Measurements from ENCODE around the gene CRISPLD2. TPM values are rescaled to one million over a fixed set of nuclear protein-coding genes. Genes with fewer than 3 reads are reported as not detected.

Gene CRISPLD2, protein sequence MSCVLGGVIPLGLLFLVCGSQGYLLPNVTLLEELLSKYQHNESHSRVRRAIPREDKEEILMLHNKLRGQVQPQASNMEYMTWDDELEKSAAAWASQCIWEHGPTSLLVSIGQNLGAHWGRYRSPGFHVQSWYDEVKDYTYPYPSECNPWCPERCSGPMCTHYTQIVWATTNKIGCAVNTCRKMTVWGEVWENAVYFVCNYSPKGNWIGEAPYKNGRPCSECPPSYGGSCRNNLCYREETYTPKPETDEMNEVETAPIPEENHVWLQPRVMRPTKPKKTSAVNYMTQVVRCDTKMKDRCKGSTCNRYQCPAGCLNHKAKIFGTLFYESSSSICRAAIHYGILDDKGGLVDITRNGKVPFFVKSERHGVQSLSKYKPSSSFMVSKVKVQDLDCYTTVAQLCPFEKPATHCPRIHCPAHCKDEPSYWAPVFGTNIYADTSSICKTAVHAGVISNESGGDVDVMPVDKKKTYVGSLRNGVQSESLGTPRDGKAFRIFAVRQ
- total RNA-seq (2021) = 8.7 to 9.5 TPM (median 9.4 TPM) in 3 replicates
- percentile 41 among the genes with signal in this experiment for Bru-seq, nascent RNA
- long read RNA-seq, experiment 1, partial matches to known transcripts = 1 of 12 reads
- long read RNA-seq, experiment 1, other reads (novel, unspliced or antisense) = 11 of 12 reads
- long read RNA-seq, experiment 2, full-length matches to known transcripts = 2 of 11 reads
- long read RNA-seq, experiment 2, partial matches to known transcripts = 4 of 11 reads
- long read RNA-seq, experiment 2, other reads (novel, unspliced or antisense) = 5 of 11 reads
- long read RNA-seq, experiment 3, partial matches to known transcripts = 0 of 1 reads
- long read RNA-seq, experiment 3, other reads (novel, unspliced or antisense) = 1 of 1 reads

DNA sequence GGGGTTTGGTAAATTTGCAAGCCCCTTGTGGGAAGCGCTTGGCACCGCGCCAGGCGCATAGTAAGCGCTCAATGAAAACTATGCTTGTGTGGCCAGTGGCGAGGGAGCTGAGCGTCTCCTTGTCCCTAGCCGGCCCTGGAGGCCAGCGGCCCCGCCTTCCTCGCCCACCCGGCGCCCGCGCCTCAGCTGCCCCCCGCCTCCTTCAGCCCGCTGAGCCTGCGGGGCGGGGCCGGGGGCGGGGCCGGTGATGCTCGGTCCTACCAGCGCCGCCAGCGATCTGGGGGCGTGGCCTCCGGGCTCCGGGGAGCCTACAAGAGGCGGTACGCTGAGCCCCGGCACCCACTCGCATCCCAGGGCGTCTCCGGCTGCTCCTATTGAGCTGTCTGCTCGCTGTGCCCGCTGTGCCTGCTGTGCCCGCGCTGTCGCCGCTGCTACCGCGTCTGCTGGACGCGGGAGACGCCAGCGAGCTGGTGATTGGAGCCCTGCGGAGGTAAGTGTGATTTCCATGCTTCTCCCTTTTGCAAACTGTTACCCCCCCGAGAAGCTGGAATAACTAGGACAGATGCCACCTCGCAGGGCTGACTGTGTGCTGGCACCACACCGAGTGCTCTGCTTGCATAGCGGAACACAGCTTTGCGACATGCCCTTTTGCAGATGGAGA, at the start of gene CRISPLD2:
Gene CRISPLD2 (plus strand): TSS at position 342 of the 661 bp plus-strand sequence. CDS start 18,511 bp downstream, outside the sequence.
- H3K4me3 Mint-ChIP-seq = peak within 1 kb of the TSS; percentile 80
- peaks cover 14% of the 10 kb centered on the region for H3K4me1 Mint-ChIP-seq
- H3K9me3 Mint-ChIP-seq = peaks cover 3% of the 10 kb centered on the region; the same call in 1 of the 2 replicates
- no peaks in the 10 kb centered on the region for H3K36me3 Mint-ChIP-seq
- POLR2A ChIA-PET = interaction anchor here (1.1 to 1.3 kb wide), 3 partner anchors 13 to 23 kb away, joined by 3 read pairs; no protein-coding TSS in a partner anchor
- peak; percentile 97 for DNase-seq (ENCODE audit: low spot score)
- H3K27ac Mint-ChIP-seq = no peak within 1 kb of the TSS
- TF ChIP-seq GTF2I (CRISPR knock-in tag; conservative IDR thresholded peaks at IDR 0.05) (no peak), CREB1 (CRISPR knock-in tag; IDR thresholded peaks at IDR 0.05) (no peak), SP1 (CRISPR knock-in tag; conservative IDR thresholded peaks at IDR 0.05) (peak; percentile 92), NFATC4 (CRISPR knock-in tag; IDR thresholded peaks at IDR 0.05) (no peak), ZNF423 (CRISPR knock-in tag; IDR thresholded peaks at IDR 0.05) (peak; percentile 78), IRF2 (CRISPR knock-in tag; IDR thresholded peaks at IDR 0.05; ENCODE audit: borderline replicate concordance, low read depth) (no peak), FOXP1 (CRISPR knock-in tag; IDR thresholded peaks at IDR 0.05; ENCODE audit: borderline replicate concordance) (peak; percentile 71; the same call in 1 of the 2 replicates)
- TF ChIP-seq, protein P1, sequence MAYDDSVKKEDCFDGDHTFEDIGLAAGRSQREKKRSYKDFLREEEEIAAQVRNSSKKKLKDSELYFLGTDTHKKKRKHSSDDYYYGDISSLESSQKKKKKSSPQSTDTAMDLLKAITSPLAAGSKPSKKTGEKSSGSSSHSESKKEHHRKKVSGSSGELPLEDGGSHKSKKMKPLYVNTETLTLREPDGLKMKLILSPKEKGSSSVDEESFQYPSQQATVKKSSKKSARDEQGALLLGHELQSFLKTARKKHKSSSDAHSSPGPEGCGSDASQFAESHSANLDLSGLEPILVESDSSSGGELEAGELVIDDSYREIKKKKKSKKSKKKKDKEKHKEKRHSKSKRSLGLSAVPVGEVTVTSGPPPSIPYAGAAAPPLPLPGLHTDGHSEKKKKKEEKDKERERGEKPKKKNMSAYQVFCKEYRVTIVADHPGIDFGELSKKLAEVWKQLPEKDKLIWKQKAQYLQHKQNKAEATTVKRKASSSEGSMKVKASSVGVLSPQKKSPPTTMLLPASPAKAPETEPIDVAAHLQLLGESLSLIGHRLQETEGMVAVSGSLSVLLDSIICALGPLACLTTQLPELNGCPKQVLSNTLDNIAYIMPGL (CRISPR knock-in tag; IDR thresholded peaks at IDR 0.05) = no peak
- TF ChIP-seq, protein P2, sequence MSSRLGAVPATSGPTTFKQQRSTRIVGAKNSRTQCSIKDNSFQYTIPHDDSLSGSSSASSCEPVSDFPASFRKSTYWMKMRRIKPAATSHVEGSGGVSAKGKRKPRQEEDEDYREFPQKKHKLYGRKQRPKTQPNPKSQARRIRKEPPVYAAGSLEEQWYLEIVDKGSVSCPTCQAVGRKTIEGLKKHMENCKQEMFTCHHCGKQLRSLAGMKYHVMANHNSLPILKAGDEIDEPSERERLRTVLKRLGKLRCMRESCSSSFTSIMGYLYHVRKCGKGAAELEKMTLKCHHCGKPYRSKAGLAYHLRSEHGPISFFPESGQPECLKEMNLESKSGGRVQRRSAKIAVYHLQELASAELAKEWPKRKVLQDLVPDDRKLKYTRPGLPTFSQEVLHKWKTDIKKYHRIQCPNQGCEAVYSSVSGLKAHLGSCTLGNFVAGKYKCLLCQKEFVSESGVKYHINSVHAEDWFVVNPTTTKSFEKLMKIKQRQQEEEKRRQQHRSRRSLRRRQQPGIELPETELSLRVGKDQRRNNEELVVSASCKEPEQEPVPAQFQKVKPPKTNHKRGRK (CRISPR knock-in tag; IDR thresholded peaks at IDR 0.05; ENCODE audit: borderline replicate concordance) = no peak
- TF ChIP-seq, protein P3, sequence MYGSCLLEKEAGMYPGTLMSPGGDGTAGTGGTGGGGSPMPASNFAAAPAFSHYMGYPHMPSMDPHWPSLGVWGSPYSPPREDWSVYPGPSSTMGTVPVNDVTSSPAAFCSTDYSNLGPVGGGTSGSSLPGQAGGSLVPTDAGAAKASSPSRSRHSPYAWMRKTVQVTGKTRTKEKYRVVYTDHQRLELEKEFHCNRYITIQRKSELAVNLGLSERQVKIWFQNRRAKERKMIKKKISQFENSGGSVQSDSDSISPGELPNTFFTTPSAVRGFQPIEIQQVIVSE (CRISPR knock-in tag; IDR thresholded peaks at IDR 0.05; ENCODE audit: borderline replicate concordance) = no peak
- TF ChIP-seq, protein P4, sequence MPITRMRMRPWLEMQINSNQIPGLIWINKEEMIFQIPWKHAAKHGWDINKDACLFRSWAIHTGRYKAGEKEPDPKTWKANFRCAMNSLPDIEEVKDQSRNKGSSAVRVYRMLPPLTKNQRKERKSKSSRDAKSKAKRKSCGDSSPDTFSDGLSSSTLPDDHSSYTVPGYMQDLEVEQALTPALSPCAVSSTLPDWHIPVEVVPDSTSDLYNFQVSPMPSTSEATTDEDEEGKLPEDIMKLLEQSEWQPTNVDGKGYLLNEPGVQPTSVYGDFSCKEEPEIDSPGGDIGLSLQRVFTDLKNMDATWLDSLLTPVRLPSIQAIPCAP (CRISPR knock-in tag; IDR thresholded peaks at IDR 0.05) = no peak
- TF ChIP-seq, protein P5, sequence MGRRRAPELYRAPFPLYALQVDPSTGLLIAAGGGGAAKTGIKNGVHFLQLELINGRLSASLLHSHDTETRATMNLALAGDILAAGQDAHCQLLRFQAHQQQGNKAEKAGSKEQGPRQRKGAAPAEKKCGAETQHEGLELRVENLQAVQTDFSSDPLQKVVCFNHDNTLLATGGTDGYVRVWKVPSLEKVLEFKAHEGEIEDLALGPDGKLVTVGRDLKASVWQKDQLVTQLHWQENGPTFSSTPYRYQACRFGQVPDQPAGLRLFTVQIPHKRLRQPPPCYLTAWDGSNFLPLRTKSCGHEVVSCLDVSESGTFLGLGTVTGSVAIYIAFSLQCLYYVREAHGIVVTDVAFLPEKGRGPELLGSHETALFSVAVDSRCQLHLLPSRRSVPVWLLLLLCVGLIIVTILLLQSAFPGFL (CRISPR knock-in tag; IDR thresholded peaks at IDR 0.05; ENCODE audit: borderline replicate concordance) = no peak
- peak; percentile 93 for ATAC-seq
- peaks cover 50% of the 10 kb centered on the region for H3K27me3 Mint-ChIP-seq (ENCODE audit: low read depth)
- CTCF ChIA-PET = interaction anchor here (0.6 to 2.6 kb wide), 16 partner anchors 54 to 287 kb away, joined by 3 to 15 read pairs (median 3); no protein-coding TSS in a partner anchor

DNA sequence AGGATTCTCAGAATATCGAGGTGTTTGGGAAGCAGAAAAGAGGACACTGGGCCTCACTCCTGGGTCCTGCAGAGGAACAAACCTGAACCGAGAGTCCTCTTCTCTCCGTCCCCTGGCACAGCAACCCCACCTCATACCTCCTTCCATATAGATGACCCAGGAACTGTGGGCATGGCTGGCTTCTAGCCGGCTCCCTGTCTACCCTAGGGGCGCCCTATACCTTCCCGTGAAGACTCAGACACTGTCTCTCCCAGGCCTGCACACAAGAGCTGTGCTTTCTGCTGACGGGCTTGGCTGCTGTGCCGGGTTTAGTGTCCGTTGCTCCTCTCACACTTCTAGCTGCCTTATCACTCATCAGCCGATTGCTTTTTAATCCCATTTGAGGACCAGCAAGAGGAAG, 46.5 kb upstream of the CRISPLD2 start:
- Mint-ChIP-seq H3K36me3 (peaks cover 73% of the 10 kb centered on the region), H3K9me3 (no peaks in the 10 kb centered on the region), H3K27ac (0 out of 2 replicates have a peak overlapping the region, but pooled peaks have one; percentile 8), H3K4me1 (no peaks in the 10 kb centered on the region), H3K27me3 (ENCODE audit: low read depth) (no peaks in the 10 kb centered on the region), H3K4me3 (no peak overlapping the region)
- DNase-seq (ENCODE audit: low spot score) (no peak), ATAC-seq (peak; percentile 52; the same call in 1 of the 2 replicates)
- ChIA-PET CTCF (interaction anchor here (1.9 kb wide), 1 partner anchor 35 kb away, joined by 6 read pairs; no protein-coding TSS in a partner anchor), POLR2A (no interaction called here)
- TF ChIP-seq NR1H2 (CRISPR knock-in tag; IDR thresholded peaks at IDR 0.05) = no peak
- TF ChIP-seq, protein P6, sequence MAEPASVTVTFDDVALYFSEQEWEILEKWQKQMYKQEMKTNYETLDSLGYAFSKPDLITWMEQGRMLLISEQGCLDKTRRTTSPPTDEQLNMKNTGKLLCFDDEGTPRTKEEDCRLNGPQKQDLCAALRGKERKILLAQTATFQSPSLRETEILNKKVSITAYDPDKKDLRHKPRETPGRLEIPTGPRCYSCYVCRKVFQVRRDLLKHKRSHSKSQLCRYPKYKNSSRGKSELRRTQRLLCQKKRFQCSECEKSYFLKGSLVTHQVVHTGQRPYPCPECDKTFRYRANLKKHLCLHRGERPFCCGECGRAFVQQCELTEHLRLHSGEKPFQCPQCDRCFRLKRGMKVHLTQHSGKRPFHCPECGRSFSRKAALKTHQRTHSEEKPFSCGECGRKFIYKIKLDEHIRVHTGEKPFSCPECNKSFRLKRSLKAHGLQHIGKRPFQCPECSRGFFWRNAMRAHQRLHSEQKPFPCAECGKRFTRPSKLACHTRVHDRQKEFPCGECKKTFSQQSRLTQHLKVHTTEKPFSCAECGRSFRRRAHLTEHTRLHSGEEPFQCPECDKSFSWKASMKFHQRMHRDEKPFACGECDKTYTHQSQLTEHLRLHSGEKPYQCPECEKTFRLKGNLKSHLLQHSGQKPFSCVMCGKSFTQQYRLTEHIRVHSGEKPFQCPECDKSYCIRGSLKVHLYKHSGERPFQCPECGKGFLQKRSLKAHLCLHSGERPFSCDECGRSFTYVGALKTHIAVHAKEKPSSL (CRISPR knock-in tag; conservative IDR thresholded peaks at IDR 0.05) = no peak
- no peak for TF ChIP-seq FOXJ3 (CRISPR knock-in tag; IDR thresholded peaks at IDR 0.05; ENCODE audit: borderline replicate concordance)
- TF ChIP-seq, protein P7, sequence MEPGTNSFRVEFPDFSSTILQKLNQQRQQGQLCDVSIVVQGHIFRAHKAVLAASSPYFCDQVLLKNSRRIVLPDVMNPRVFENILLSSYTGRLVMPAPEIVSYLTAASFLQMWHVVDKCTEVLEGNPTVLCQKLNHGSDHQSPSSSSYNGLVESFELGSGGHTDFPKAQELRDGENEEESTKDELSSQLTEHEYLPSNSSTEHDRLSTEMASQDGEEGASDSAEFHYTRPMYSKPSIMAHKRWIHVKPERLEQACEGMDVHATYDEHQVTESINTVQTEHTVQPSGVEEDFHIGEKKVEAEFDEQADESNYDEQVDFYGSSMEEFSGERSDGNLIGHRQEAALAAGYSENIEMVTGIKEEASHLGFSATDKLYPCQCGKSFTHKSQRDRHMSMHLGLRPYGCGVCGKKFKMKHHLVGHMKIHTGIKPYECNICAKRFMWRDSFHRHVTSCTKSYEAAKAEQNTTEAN (CRISPR knock-in tag; IDR thresholded peaks at IDR 0.05) = no peak
- TF ChIP-seq, protein P8, sequence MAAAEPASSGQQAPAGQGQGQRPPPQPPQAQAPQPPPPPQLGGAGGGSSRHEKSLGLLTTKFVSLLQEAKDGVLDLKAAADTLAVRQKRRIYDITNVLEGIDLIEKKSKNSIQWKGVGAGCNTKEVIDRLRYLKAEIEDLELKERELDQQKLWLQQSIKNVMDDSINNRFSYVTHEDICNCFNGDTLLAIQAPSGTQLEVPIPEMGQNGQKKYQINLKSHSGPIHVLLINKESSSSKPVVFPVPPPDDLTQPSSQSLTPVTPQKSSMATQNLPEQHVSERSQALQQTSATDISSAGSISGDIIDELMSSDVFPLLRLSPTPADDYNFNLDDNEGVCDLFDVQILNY (CRISPR knock-in tag; IDR thresholded peaks at IDR 0.05) = no peak
- no peak for TF ChIP-seq CREM (CRISPR knock-in tag; IDR thresholded peaks at IDR 0.05)
- no peak for TF ChIP-seq NR3C1 (CRISPR knock-in tag; conservative IDR thresholded peaks at IDR 0.05; ENCODE audit: low read depth)

All from WTC11 (cell line).